Left lung (tissue), 10 donors: Measurements from ENCODE around the gene TBX4. TPM values are rescaled to one million over a fixed set of nuclear protein-coding genes. Genes with fewer than 3 reads are reported as not detected.

ENCODE experiments used
- ATAC-seq: fragments of 200-7000 bp; cut with Tn5 transposase; one replicate; pipeline ENCODE4 v1.9.1; 2020; ENCODE audit warnings: moderate library complexity
- DNase-seq, 4 donors: peaks; one replicate each; pipeline ENCODE4 v3.0.0-alpha.2; 2013 to 2020
- H3K27ac ChIP-seq, 2 donors: fragments of 200-600 bp; sonication (generic) in 1 of 2; one replicate each; pipeline versions ENCODE4 v1.5.0 to v1.8.0; 2020 to 2021
- H3K27me3 ChIP-seq, 2 donors: fragments of 200-600 bp; sonication (generic) in 1 of 2; one replicate each; pipeline versions ENCODE4 v1.5.0 to v1.8.0; 2020 to 2021
- H3K36me3 ChIP-seq, 2 donors: fragments of 200-600 bp; sonication (generic) in 1 of 2; one replicate each; pipeline versions ENCODE4 v1.5.0 to v1.8.0; 2020 to 2021
- H3K4me1 ChIP-seq, 2 donors: fragments of 200-600 bp; one replicate each; pipeline ENCODE4 v1.8.0; 2021
- H3K4me3 ChIP-seq, 2 donors: fragments of 200-600 bp; sonication (generic) in 1 of 2; one replicate each; pipeline versions ENCODE4 v1.5.0 to v1.8.0; 2020 to 2021; ENCODE audit warnings: mild to moderate bottlenecking in 1 of 2
- H3K9me3 ChIP-seq, 2 donors: fragments of 200-600 bp; sonication (generic) in 1 of 2; one replicate each; pipeline versions ENCODE4 v1.5.0 to v1.8.0; 2020 to 2021
- intact Hi-C, 2 donors: fragments of 100-400 bp; cut with DNase I; formaldehyde crosslinking; loops; one replicate each; pipeline versions ENCODE4 v1.11.2 to v1.14.2; 2022
- polyA plus RNA-seq, 6 donors: library from polyadenylated mRNA; unstranded; fragments of 120-200 nt; gene quantifications; one replicate each; pipeline ENCODE4 v1.2.1, GENCODE V29; 2013; ENCODE audit not compliant: insufficient read length in 6 of 6
- total RNA-seq, 2 donors: library from RNA; stranded (reverse); fragmentation: NEBNext Ultra II Directional; extraction: Animal tissue kit (Norgen Biotek cat#: 25700); gene quantifications; one replicate each; pipeline ENCODE4 v1.2.1, GENCODE V29; 2021
- TF ChIP-seq, protein P1 (sequence below), 2 donors: fragments of 200-600 bp; sonication (generic) in 1 of 2; IDR thresholded peaks; one replicate each; pipeline versions ENCODE4 v1.5.0 to v1.8.0; 2021; ENCODE audit warnings: antibody characterized with exemption in 2 of 2
- donor health status: DM: no; HTN: yes; CAD: no.
- donor health status: DM: no; HTN: no; CAD: no.

Gene TBX4
- total and polyA plus RNA-seq, 8 donors = 21.2 to 190 (median 162) TPM

DNA sequence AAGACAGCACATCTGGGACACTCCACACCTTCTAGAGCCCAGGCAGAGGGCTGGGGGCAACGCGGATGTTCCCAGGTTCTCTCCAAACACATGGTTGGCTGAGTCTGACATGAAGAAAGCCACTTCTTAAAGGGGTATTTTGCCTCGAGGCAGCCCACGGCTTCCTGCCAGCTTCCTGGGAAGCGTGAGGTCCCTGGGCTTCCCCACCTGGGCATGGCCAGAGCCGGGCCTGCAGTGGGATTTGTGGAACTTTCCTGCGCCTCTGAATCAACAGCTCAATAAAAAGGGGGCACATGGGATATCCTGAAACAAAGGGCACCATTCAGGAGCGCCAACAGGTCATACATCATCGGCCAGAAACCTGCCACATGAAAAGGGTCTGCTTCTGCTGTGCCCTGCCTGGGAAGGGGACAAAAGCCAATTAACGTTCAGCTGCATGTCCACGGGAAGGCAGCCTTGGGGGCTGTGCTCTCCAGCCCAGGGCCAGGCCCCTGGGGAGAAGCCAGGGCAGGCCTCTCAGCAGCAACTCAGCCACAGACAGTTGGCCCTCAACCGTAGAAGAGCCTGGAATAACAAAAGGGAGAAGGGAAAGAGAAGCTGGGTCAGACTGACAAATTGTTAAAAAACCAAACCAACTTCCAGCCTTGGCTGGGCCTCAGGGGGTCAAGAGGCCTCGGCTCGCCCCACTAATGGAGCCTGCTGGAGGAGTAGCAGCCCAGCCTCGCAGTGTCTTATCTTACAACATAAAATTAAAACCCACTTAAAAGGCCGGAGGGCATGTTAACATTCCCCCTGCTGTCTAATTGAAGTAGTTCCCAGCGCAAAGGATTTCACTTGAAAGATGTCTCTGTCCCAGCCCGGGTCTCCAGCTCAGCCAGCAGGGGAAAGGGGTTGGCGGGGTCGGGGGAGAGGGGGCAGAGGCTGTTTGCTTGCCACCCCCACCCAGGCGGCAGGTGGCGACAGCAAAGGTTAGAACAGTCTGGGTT is 34.2 kb downstream of the TBX4 start:
- Histone ChIP-seq H3K27ac (no peak overlapping the region), H3K27me3 (no peaks in the 10 kb centered on the region), H3K36me3 (no peaks in the 10 kb centered on the region), H3K9me3 (no peaks in the 10 kb centered on the region), H3K4me1 (no peaks in the 10 kb centered on the region), H3K4me3 (no peak overlapping the region)
- DNase-seq (peak in 3 of 4 donors; percentile 42 to 88 (median 79)), ATAC-seq (peak; percentile 34)
- intact Hi-C loops = no loop called here
- TF ChIP-seq, protein P1, sequence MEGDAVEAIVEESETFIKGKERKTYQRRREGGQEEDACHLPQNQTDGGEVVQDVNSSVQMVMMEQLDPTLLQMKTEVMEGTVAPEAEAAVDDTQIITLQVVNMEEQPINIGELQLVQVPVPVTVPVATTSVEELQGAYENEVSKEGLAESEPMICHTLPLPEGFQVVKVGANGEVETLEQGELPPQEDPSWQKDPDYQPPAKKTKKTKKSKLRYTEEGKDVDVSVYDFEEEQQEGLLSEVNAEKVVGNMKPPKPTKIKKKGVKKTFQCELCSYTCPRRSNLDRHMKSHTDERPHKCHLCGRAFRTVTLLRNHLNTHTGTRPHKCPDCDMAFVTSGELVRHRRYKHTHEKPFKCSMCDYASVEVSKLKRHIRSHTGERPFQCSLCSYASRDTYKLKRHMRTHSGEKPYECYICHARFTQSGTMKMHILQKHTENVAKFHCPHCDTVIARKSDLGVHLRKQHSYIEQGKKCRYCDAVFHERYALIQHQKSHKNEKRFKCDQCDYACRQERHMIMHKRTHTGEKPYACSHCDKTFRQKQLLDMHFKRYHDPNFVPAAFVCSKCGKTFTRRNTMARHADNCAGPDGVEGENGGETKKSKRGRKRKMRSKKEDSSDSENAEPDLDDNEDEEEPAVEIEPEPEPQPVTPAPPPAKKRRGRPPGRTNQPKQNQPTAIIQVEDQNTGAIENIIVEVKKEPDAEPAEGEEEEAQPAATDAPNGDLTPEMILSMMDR (IDR thresholded peaks at IDR 0.05) = no peak

DNA sequence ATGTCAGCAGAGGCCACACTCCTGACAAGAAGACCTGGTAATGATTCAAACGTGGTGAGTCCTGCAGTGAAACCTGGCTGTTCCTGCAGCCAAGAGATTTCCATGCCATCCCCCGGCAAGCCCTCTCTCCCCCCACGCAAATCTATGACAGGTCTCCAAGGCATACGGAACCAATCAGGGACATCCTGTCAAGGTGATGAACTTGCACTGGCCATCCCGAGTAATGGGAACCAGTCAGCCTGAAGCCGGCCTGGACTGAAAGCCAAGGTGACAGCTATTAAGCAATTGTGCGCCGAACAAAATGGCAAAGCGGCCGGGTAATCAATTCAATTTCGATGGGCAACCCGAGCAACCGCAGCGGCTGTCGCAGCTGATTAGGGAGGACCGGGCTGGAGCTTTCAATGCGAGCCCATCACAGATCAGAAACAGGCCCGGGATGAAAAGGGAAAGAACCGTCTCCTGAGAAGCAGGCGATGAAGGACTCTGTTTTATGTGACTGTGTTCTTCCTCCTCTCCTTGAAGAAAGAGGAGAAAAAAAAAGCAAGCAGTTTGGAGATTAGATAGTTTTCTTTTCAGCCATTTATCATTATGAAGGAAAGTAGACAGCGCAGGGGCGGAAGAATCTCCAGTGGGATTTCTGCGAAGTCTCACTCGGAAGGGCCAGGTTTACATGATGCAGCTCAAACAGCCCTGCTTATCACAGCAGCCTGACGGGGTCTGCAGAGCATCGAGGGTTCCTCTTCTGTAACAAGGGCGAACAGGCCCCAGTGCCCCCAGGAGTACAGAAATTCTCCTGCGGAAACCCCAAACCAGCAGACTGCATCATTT is 35.2 kb downstream of the TBX4 start:
- TF ChIP-seq, protein P1 (IDR thresholded peaks at IDR 0.05) = no peak
- DNase-seq = peak in 1 of 4 donors; percentile 50
- no peaks in the 10 kb centered on the region for H3K4me1 ChIP-seq
- no peaks in the 10 kb centered on the region for H3K36me3 ChIP-seq
- H3K4me3 ChIP-seq = no peak overlapping the region
- ATAC-seq = no peak
- no peak overlapping the region for H3K27ac ChIP-seq
- H3K9me3 ChIP-seq = no peaks in the 10 kb centered on the region
- intact Hi-C loops = no loop called here
- H3K27me3 ChIP-seq = no peaks in the 10 kb centered on the region

DNA sequence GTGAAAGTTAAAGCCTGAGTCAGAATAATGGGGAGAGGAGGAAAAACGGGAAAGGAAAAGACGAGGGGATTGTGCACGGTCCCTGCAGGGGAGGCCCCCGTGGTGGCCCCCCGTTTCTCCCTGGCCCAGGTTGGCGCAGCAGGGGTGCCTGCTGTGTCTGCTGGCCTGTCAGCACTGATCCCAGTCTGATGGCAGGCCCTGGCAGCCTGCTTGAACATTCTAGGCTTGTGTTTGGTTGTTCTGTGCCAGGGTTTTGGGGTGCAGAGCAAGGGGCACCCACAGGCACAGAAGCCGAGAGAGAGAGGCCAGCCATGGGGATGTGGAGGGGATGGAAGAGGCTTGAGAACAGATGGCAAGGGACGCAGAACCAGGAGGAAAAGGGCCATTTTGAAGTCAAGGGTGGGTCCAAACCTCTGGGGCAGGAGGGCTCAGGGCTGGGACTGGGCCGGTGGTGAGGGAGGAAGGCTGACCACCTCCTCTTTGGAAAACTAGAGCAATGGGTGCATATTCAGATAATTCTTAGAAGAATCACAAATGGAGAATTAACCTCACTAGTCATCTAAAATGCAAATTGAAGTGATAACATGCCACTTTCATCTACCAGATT is 35.9 kb downstream of the TBX4 start:
- intact Hi-C loops = no loop called here
- DNase-seq (peak in 1 of 4 donors; percentile 35), ATAC-seq (no peak)
- TF ChIP-seq, protein P1 (IDR thresholded peaks at IDR 0.05) = no peak
- Histone ChIP-seq H3K27ac (no peak overlapping the region), H3K27me3 (no peaks in the 10 kb centered on the region), H3K36me3 (no peaks in the 10 kb centered on the region), H3K4me1 (no peaks in the 10 kb centered on the region), H3K4me3 (no peak overlapping the region), H3K9me3 (no peaks in the 10 kb centered on the region)

DNA sequence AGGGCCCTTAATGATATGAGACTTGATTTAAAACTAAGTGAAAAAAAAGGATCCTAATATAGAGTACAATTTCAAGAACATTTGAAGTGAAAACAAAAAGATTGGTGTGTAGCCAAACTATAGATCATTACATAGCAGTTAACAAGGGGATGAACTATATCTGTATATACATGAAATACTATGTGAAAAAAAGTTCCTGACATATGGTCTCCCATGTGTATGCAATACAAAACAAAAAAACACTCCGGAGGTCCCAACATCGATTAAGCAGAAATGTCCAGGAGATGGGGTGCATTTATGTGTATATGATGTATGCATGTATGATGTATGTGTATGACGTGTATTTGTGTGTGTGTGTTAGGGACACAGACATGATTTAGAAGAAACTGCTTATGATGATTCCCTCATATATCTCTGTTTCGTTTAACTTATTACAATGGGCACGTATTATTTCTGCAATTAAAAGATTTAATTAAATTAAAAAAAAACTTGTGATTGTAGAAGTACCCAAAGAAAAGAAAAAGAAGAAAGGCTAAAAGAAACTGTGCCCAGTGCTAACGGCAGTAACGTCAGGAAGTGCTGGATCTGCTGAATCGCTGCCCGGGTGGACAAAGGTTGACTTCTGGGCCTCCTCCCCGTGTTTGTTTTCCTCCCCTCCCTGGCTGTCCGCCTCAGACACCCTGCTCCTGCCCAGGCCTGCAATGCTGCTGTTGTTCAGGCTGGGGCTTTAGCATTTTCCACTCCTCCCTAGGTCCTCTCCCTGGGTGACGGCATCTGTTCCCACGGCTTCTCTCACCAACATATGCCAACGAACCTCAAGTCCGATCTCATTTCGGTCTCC is 36.9 kb downstream of the TBX4 start:
- DNase-seq = peak in 1 of 4 donors; percentile 17
- Histone ChIP-seq H3K4me1 (no peaks in the 10 kb centered on the region), H3K36me3 (no peaks in the 10 kb centered on the region), H3K4me3 (no peak overlapping the region), H3K27me3 (no peaks in the 10 kb centered on the region), H3K9me3 (no peaks in the 10 kb centered on the region), H3K27ac (no peak overlapping the region)
- TF ChIP-seq, protein P1 (IDR thresholded peaks at IDR 0.05) = no peak
- intact Hi-C loops = no loop called here
- ATAC-seq = no peak
